Kidney (tissue), 14 donors: ENCODE measurements around the gene MAPK10. TPM values are rescaled to one million over a fixed set of nuclear protein-coding genes. Genes with fewer than 3 reads are reported as not detected.

Experiments used
- DNase-seq, 5 donors: peaks; one replicate each; pipeline ENCODE4 v3.0.0-alpha.2; 2013 to 2020
- FAIRE-seq: peaks from 2 replicates; lab custom pipeline; 2012; peaks lifted over from hg19 to GRCh38; lab: Jason Lieb, UNC
- H3K27ac ChIP-seq, 2 donors: one replicate each; pipeline ENCODE4 v1.7.0; 2013; ENCODE audit warnings: low read depth in 2 of 2, low read length in 2 of 2, inconsistent platforms in 1 of 2
- H3K27me3 ChIP-seq: one replicate; pipeline ENCODE4 v1.7.1; 2013; ENCODE audit warnings: low read length, inconsistent platforms; ENCODE audit not compliant: control insufficient read depth, insufficient read depth
- H3K36me3 ChIP-seq, 3 donors: one replicate each; pipeline versions ENCODE4 v1.7.0 to v1.7.1; 2013; ENCODE audit warnings: low read length in 3 of 3, control low read depth in 1 of 3, inconsistent platforms in 1 of 3; ENCODE audit not compliant: insufficient read depth in 3 of 3, control insufficient read depth in 2 of 3
- H3K4me1 ChIP-seq, 3 donors: one replicate each; pipeline versions ENCODE4 v1.7.0 to v1.7.1; 2013; ENCODE audit warnings: low read length in 3 of 3, inconsistent platforms in 1 of 3, low read depth in 1 of 3; ENCODE audit not compliant: control insufficient read depth in 2 of 3, insufficient read depth in 2 of 3
- H3K4me3 ChIP-seq, 3 donors: one replicate each; pipeline versions ENCODE4 v1.7.0 to v1.8.1; 2013; ENCODE audit warnings: low read length in 3 of 3, control low read depth in 1 of 3, inconsistent platforms in 1 of 3
- H3K9ac ChIP-seq, 3 donors: one replicate each; pipeline versions ENCODE4 v1.7.0 to v1.7.1; 2013; ENCODE audit warnings: low read length in 3 of 3, control low read depth in 1 of 3, inconsistent platforms in 1 of 3
- H3K9me3 ChIP-seq, 3 donors: one replicate each; pipeline versions ENCODE4 v1.7.0 to v1.7.1; 2013; ENCODE audit warnings: low read length in 3 of 3, control low read depth in 1 of 3, inconsistent platforms in 1 of 3; ENCODE audit not compliant: control insufficient read depth in 2 of 3, insufficient read depth in 1 of 3
- CTCF ChIP-seq: IDR thresholded peaks from 3 replicates; pipeline ENCODE4 v1.5.1; 2012; ENCODE audit warnings: mild to moderate bottlenecking, moderate library complexity, borderline replicate concordance; ENCODE audit not compliant: insufficient read depth; ENCODE audit errors: extremely low read depth
- intact Hi-C: fragments of 100-400 bp; cut with DNase I; formaldehyde crosslinking; loops from one replicate; pipeline ENCODE4 v1.11.1; 2022
- polyA plus RNA-seq: library from polyadenylated mRNA; stranded (reverse); fragments of 350-450 nt; fragmentation: Illumina TruSeq; extraction: RNeasy Lipid Tissue Mini Kit (QIAGEN cat#74804); gene quantifications from one replicate; pipeline ENCODE4 v1.2.3, GENCODE V29; 2014; ENCODE audit warnings: low read depth, low replicate concordance; ENCODE audit not compliant: insufficient read depth
- total RNA-seq: library from RNA; stranded (reverse); fragmentation: NEBNext Ultra II Directional; extraction: Animal tissue kit (Norgen Biotek cat#: 25700); gene quantifications from one replicate; pipeline ENCODE4 v1.2.1, GENCODE V29; 2021
- donor health status: control.
- donor health status: control.
- donor health status: control.
- donor health status: control.
- donor health status: control.
- donor health status: DM: yes; HTN: yes; CAD: no.
- donor health status: Normal renal cell carcinoma (clear cell type).

MAPK10 gene
- total and polyA plus RNA-seq, 2 donors from 2014 or later = 27.6 to 54.5 TPM

- no peaks in the 10 kb centered on the region for H3K27me3 ChIP-seq
- H3K36me3 ChIP-seq = no peaks in the 10 kb centered on the region
- FAIRE-seq (no peak), DNase-seq (no peak)
- no peak overlapping the region for H3K27ac ChIP-seq
- H3K4me1 ChIP-seq = no peaks in the 10 kb centered on the region
- H3K9ac ChIP-seq = no peak overlapping the region
- H3K4me3 ChIP-seq = no peak overlapping the region
- intact Hi-C loops = no loop called here
- no peaks in the 10 kb centered on the region for H3K9me3 ChIP-seq
- TF ChIP-seq CTCF = no peak
Observed at GRCh38 chr4:86388252-86388651, 28.4 kb upstream of the MAPK10 start.

GRCh38 chr4:86386817-86387415 is 27.1 kb upstream of the MAPK10 start:
- intact Hi-C loops = no loop called here
- no peak for TF ChIP-seq CTCF
- Histone ChIP-seq H3K27me3 (no peaks in the 10 kb centered on the region), H3K9ac (no peak overlapping the region), H3K9me3 (no peaks in the 10 kb centered on the region), H3K36me3 (no peaks in the 10 kb centered on the region), H3K27ac (no peak overlapping the region), H3K4me3 (no peak overlapping the region), H3K4me1 (no peaks in the 10 kb centered on the region)
- no peak for FAIRE-seq
- no peak for DNase-seq

- Histone ChIP-seq H3K27ac (no peak overlapping the region), H3K4me1 (no peaks in the 10 kb centered on the region), H3K9me3 (no peaks in the 10 kb centered on the region), H3K27me3 (no peaks in the 10 kb centered on the region), H3K4me3 (no peak overlapping the region), H3K36me3 (no peaks in the 10 kb centered on the region), H3K9ac (no peak overlapping the region)
- TF ChIP-seq CTCF = no peak
- FAIRE-seq = no peak
- intact Hi-C loops = no loop called here
- DNase-seq = no peak
Observed at GRCh38 chr4:86386201-86386600, 26.3 kb upstream of the MAPK10 start.

- H3K27ac ChIP-seq = no peak overlapping the region
- DNase-seq (no peak), FAIRE-seq (no peak)
- H3K9ac ChIP-seq = no peak overlapping the region
- H3K9me3 ChIP-seq = no peaks in the 10 kb centered on the region
- intact Hi-C loops = no loop called here
- no peaks in the 10 kb centered on the region for H3K27me3 ChIP-seq
- no peak for TF ChIP-seq CTCF
- H3K36me3 ChIP-seq = no peaks in the 10 kb centered on the region
- no peaks in the 10 kb centered on the region for H3K4me1 ChIP-seq
- no peak overlapping the region for H3K4me3 ChIP-seq
Observed at GRCh38 chr4:86381431-86381830, 21.6 kb upstream of the MAPK10 start.
